SKM-1 (cell line): ENCODE data around the gene NR2F2.

Experiments
- DNase-seq: peaks from one replicate; lab custom pipeline; 2025; ENCODE audit not compliant: unreplicated experiment; lab: John Stamatoyannopoulos, UW

The NR2F2 gene

GRCh38 chr15:96331144-96331944 is 844 bp downstream of the NR2F2 start:
- no peak for DNase-seq

- no peak for DNase-seq
Observed at GRCh38 chr15:96331945-96332636, 1.6 kb downstream of the NR2F2 start.

GRCh38 chr15:96332637-96333121 is 2.2 kb downstream of the NR2F2 start:
- DNase-seq = no peak

DNA sequence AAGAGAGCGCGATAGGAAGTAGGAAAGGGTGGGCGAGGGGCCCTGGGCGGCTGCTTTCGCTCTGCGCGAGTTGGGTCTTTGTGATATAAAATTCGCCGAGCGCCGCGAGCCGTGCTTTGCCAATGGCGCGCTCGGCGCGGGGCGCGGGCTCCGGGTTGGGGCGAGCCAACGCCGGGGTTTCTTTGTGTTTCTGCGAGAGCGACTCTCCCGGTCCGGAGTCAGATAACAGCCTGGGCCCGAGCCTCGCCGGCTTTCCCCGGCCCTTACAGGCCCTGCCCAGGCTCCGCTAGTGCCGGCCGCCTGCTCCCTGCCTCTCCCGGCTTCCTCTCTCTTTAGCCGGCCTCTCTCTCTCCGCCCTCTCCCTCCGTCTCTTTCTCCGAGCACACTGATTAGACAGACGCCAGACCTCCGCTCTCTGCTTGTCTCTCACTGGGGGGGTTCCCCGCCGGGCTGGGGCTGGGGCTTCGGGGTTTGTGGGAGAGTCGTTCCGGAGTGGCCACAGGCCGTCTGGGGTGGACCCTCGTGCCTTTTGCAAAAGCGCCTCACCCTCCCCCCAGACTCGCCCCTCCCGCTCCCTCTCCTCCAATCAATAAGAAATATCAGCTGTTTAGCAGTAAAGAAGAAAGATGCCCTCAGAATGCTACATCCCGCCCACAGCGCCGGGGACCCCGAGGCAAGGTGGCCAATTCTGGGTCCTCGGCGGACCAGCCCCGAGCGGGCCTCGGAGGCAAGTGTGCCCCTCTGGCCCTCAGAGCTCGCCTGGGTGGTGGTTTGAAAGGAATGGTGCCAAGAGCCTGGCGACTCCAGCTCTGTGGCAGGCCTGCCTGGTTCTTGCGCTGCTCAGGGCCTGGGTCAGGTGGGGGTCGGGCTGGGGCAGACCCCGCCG is 2.9 kb downstream of the NR2F2 start:
- DNase-seq = no peak

GRCh38 chr15:96334017-96334704 is 3.7 kb downstream of the NR2F2 start:
- DNase-seq = no peak

DNA sequence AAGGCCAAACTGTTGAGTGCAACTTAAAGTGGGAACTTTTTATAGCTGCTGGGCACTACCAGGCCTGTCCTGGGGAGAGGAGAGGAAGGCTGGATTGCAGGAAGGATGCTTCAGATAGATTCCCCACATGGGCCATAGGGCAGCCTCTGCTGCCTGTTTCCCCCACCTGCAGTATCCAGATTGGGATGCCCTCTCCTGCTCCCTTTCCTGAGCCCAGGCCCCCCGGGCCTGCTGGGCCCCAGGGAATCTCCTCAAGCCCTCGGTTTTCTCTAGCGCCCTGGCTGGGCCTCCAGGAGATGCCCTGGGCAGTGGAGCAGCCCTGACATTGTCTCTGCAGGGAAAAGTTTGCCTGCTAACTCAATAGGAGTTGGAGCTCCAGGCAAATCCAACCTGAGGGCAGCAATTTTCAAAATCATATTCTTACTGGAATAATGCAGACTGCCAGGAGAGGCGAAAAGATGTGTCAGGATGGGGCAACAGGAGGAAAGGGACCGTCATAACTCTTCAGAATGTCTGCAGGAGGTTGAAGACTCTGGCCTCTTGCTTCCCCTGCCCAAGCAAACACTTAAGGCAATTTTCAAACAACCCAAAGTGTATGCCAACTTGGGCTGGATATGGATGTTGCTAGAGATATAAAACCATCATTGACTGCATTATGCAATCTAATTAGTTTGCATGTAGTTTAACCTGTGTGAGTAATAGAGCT is 4.4 kb downstream of the NR2F2 start:
- no peak for DNase-seq

DNA sequence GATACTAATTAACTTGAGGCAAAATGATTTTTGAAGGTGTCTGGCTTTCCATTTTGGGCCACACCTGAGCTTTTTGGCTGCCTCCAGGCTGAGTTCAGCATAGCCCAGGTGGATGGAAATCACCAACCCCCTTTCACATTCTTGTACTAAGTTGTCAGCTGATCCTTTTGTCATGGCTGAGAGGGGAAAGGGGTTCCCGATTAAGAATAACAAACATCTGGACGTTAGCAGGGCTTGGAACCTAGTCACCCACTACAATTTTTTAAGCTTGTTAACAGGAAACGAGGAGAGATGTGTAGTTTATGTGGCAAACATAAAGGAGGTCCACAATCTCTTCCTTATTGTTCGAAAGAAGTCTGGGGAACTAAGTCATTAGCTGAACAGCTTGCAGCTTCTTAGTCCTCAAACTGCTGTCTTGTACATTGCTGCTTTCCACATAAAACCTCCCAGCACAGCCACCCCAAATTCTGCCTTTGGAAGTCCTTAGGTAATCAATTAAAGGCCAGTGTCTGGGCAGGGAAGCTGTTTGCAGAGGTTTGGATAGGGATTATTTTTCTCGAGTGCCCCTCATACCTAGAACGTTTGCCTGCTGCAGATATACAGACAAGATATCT is 5.0 kb downstream of the NR2F2 start:
- DNase-seq = no peak

- DNase-seq = no peak
Observed at GRCh38 chr15:96336108-96336595, 5.7 kb downstream of the NR2F2 start.

DNA sequence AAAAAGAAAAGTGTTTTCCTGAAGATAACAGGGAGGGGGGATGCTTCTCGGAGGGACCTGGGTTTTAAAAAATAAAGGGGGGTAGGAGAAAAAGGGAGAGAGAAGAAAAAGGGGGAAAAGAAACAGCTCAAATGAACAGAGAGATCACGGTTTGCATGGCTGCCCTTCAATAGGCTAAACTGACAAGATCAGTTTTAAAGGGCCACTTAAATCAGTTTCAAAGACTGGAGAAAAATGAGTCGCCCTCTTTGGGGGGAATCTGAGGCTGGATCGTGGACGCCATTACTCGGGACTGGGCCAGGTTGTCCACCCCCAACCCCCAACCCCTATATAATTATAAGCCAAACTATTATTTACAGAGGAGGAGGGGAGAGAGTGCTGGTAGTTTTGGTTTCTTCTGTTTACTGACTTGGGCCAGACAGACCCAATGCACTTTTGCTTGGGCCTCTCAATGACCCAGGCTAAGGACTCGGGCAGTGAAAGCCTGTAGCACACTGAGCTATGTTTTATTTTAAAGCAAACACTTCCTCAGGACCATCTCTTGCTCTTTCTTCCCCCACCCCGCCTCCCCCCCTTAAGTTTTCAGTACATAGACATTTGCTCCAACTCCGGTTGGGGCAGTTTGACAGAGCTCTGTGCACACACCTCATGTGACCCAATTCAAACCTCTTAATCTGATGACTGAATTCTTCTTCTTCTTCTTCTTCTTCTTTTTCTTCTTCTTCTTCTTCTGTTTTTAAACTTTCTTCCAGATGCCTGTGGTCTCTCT is 6.3 kb downstream of the NR2F2 start:
- no peak for DNase-seq

DNA sequence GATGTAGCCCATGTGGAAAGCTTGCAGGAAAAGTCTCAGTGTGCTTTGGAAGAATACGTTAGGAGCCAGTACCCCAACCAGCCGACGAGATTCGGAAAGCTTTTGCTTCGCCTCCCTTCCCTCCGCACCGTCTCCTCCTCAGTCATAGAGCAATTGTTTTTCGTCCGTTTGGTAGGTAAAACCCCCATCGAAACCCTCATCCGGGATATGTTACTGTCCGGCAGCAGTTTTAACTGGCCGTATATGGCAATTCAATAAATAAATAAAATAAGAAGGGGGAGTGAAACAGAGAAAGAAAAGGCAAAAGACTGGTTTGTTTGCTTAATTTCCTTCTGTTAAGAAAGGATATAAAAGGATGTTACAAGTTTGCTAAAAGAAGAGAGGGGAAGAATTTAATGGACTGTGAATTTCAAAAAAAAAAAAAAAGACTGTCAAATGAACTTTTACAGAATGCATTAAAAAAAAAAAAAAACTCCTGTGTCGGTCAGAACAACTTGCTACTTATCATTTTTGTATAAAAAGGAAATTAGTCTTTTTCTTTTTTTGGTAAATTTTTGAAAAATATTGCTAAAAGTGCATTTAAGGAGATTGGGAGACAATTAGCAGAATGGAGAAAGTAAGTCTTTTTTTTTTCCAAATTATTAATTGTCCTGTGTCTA is 7.0 kb downstream of the NR2F2 start:
- DNase-seq = no peak

DNA sequence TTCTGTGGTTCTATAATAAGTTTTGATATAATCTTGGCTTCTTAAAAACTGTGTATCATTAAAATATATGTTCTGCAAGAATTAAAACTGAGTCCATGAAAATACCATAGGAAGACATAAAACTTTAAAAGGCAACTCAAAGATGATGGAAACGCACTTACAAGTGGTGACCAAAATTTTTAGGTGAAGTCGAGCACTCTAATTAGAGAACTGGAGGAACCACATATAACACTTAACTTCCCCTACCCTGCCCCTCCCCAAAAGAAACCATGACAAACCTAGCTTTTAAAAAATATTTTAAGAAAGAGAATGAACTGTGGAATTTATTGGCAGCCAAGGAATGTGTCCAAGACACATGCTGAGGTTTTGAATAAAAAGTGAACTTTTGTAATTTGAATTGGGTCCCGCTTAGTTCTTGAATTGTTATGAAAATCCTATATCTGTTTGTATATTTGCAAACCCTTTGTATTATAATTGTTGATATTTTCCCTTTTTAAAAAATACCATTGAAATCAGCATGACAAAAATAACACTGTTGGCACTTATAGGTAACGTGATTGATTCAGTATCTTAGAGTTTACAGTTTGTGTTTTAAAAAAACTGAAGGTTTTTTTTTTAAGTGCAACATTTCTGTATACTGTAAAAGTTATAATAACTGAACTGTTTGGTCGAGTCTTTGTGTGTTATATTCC is 7.7 kb downstream of the NR2F2 start:
- no peak for DNase-seq

GRCh38 chr15:96338766-96339618 is 8.5 kb downstream of the NR2F2 start:
- no peak for DNase-seq

- no peak for DNase-seq
Observed at GRCh38 chr15:96339619-96340347, 9.3 kb downstream of the NR2F2 start.

- no peak for DNase-seq
Observed at GRCh38 chr15:96340348-96340597, 9.8 kb downstream of the NR2F2 start.

GRCh38 chr15:96340598-96341512 is 10.4 kb downstream of the NR2F2 start:
- DNase-seq = no peak
